DND-41 (cell line): ENCODE data around the gene PGRMC1.
A peak's percentile ranks its signal among the peaks of the same experiment; 100 is the strongest.
"Not testable (repeated sequence)": the region's sequence is repeated elsewhere in the genome, so short reads cannot be mapped to it uniquely, and the experiment has no call there.

Experiments
- ATAC-seq: fragments of 200-7000 bp; cut with Tn5 transposase; 3 replicates; pipeline ENCODE4 v1.9.1; 2021; ENCODE audit warnings: low read depth; ENCODE audit not compliant: insufficient read depth
- DNase-seq: peaks from one replicate; pipeline ENCODE4 v3.0.0-alpha.2; 2020
- H2AFZ ChIP-seq: 2 replicates; pipeline ENCODE4 v1.6.0; 2012; ENCODE audit warnings: low read depth, low read length
- H3K27ac ChIP-seq: 2 replicates; pipeline ENCODE4 v1.5.1; 2012; ENCODE audit warnings: low read length, inconsistent platforms
- H3K27me3 ChIP-seq: fragments of 200-600 bp; sonication (generic); 2 replicates; pipeline ENCODE4 v1.6.0; 2012; ENCODE audit warnings: low read length, mild to moderate bottlenecking, inconsistent platforms; ENCODE audit not compliant: insufficient read depth, poor library complexity
- H3K36me3 ChIP-seq: 2 replicates; pipeline ENCODE4 v1.5.1; 2012; ENCODE audit warnings: low read length, inconsistent platforms; ENCODE audit not compliant: insufficient read depth
- H3K4me1 ChIP-seq: 2 replicates; pipeline ENCODE4 v1.5.1; 2012; ENCODE audit warnings: mild to moderate bottlenecking, low read length; ENCODE audit not compliant: insufficient read depth
- H3K4me2 ChIP-seq: 2 replicates; pipeline ENCODE4 v1.6.0; 2012; ENCODE audit warnings: mild to moderate bottlenecking, moderate library complexity, low read length, inconsistent platforms; ENCODE audit not compliant: insufficient read depth
- H3K4me3 ChIP-seq, 2 experiments: fragments of 200-600 bp in 1 of 2; shearing (Covaris generic) in 1 of 2; 2 replicates each; pipeline ENCODE4 v1.5.1; 2012 to 2016; ENCODE audit warnings: inconsistent platforms in 2 of 2, low read length in 2 of 2, mild to moderate bottlenecking in 2 of 2, low read depth in 1 of 2, moderate library complexity in 1 of 2
- H3K79me2 ChIP-seq: 2 replicates; pipeline ENCODE4 v1.6.0; 2012; ENCODE audit warnings: low read length, inconsistent platforms; ENCODE audit not compliant: insufficient read depth
- H3K9ac ChIP-seq: 2 replicates; pipeline ENCODE4 v1.6.0; 2012; ENCODE audit warnings: low read depth, mild to moderate bottlenecking, inconsistent platforms, low read length, moderate library complexity
- H3K9me3 ChIP-seq: 2 replicates; pipeline ENCODE4 v1.5.1; 2012; ENCODE audit warnings: low read length, moderate library complexity, mild to moderate bottlenecking, inconsistent platforms; ENCODE audit not compliant: insufficient read depth, severe bottlenecking
- H4K20me1 ChIP-seq: 2 replicates; pipeline ENCODE4 v1.6.0; 2012; ENCODE audit warnings: low read length; ENCODE audit not compliant: insufficient read depth
- CTCF ChIP-seq: IDR thresholded peaks from 2 replicates; pipeline ENCODE4 v1.5.1; 2012; ENCODE audit warnings: borderline replicate concordance, low read length, moderate library complexity, mild to moderate bottlenecking; ENCODE audit not compliant: poor library complexity, severe bottlenecking; ENCODE audit errors: extremely low read depth
- EZH2 ChIP-seq: IDR thresholded peaks from 3 replicates; pipeline ENCODE4 v1.6.1; 2012; ENCODE audit warnings: borderline replicate concordance, low read depth, mild to moderate bottlenecking, moderate library complexity, low read length, inconsistent platforms; ENCODE audit not compliant: severe bottlenecking

Gene PGRMC1

GRCh38 chrX:119194621-119195020 is 41.5 kb upstream of the PGRMC1 start:
- Histone ChIP-seq H3K27me3 (no peaks in the 10 kb centered on the region), H3K9me3 (no peaks in the 10 kb centered on the region), H3K36me3 (no peaks in the 10 kb centered on the region), H3K79me2 (no peaks in the 10 kb centered on the region), H2AFZ (no peak overlapping the region), H3K4me1 (no peaks in the 10 kb centered on the region), H3K4me2 (no peak overlapping the region), H3K4me3 (no peak overlapping the region), H3K27ac (no peak overlapping the region), H4K20me1 (no peaks in the 10 kb centered on the region), H3K9ac (no peak overlapping the region)
- no peak for DNase-seq
- no peak for ATAC-seq
- TF ChIP-seq EZH2 (no peak), CTCF (peak; percentile 7)

GRCh38 chrX:119201570-119201969 is 34.5 kb upstream of the PGRMC1 start:
- ATAC-seq, result no peak
- Histone ChIP-seq H3K4me3 (no peak overlapping the region), H2AFZ (no peak overlapping the region), H3K36me3 (no peaks in the 10 kb centered on the region), H3K9me3 (no peaks in the 10 kb centered on the region), H3K79me2 (no peaks in the 10 kb centered on the region), H3K4me2 (no peak overlapping the region), H3K27ac (no peak overlapping the region), H4K20me1 (no peaks in the 10 kb centered on the region), H3K4me1 (no peaks in the 10 kb centered on the region), H3K27me3 (peaks cover 8% of the 10 kb centered on the region), H3K9ac (no peak overlapping the region)
- TF ChIP-seq EZH2 (no peak), CTCF (no peak)
- no peak for DNase-seq

- DNase-seq (no peak), ATAC-seq (no peak)
- Histone ChIP-seq H3K9me3 (no peaks in the 10 kb centered on the region), H3K9ac (no peak overlapping the region), H2AFZ (no peak overlapping the region), H3K27me3 (peaks cover 8% of the 10 kb centered on the region), H4K20me1 (no peaks in the 10 kb centered on the region), H3K4me3 (no peak overlapping the region), H3K27ac (no peak overlapping the region), H3K4me1 (no peaks in the 10 kb centered on the region), H3K4me2 (no peak overlapping the region), H3K36me3 (no peaks in the 10 kb centered on the region), H3K79me2 (no peaks in the 10 kb centered on the region)
- TF ChIP-seq CTCF (no peak), EZH2 (no peak)
Measured at GRCh38 chrX:119206203-119206602, 29.9 kb upstream of the PGRMC1 start.

GRCh38 chrX:119207483-119207882 is 28.6 kb upstream of the PGRMC1 start:
- H3K9me3 ChIP-seq, ATAC-seq, DNase-seq, H3K4me3 ChIP-seq, H4K20me1 ChIP-seq, H3K79me2 ChIP-seq, H3K27ac ChIP-seq, H3K9ac ChIP-seq, H3K27me3 ChIP-seq, H3K36me3 ChIP-seq, H3K4me1 ChIP-seq, H3K4me2 ChIP-seq, H2AFZ ChIP-seq: not testable (repeated sequence)
